Spleen (tissue), 11 donors: Measurements from ENCODE around the gene PHRF1. TPM values are rescaled to one million over a fixed set of nuclear protein-coding genes. Genes with fewer than 3 reads are reported as not detected.
"Not testable (repeated sequence)": the region's sequence is repeated elsewhere in the genome, so short reads cannot be mapped to it uniquely, and the experiment has no call there.

Experiments
- DNase-seq: peaks from one replicate; pipeline ENCODE4 v3.0.0-alpha.2; 2020
- H3K27ac ChIP-seq, 8 donors: fragments of 200-600 bp; sonication (generic) in 7 of 8; 1 replicate in 4 of 8; 2 replicates in 4 of 8; pipeline versions ENCODE4 v1.5.0 to v1.8.0; 2016 to 2021; ENCODE audit warnings: inconsistent platforms in 4 of 8, mild to moderate bottlenecking in 4 of 8, moderate library complexity in 1 of 8
- H3K27me3 ChIP-seq, 7 donors: fragments of 200-600 bp; sonication (generic) in 6 of 7; replicated peaks in 1 of 7; 1 replicate in 4 of 7; 2 replicates in 3 of 7; pipeline versions ENCODE4 v1.5.0 to v1.8.0; 2016 to 2021; ENCODE audit warnings: inconsistent platforms in 3 of 7, mild to moderate bottlenecking in 1 of 7
- H3K36me3 ChIP-seq, 6 donors: fragments of 200-600 bp; sonication (generic) in 5 of 6; 1 replicate in 4 of 6; 2 replicates in 2 of 6; pipeline versions ENCODE4 v1.5.0 to v1.8.0; 2016 to 2021; ENCODE audit warnings: inconsistent platforms in 2 of 6
- H3K4me1 ChIP-seq, 6 donors: fragments of 200-600 bp; sonication (generic) in 5 of 6; 1 replicate in 3 of 6; 2 replicates in 3 of 6; pipeline versions ENCODE4 v1.5.0 to v1.8.0; 2016 to 2021; ENCODE audit warnings: inconsistent platforms in 3 of 6
- H3K4me3 ChIP-seq, 8 donors: fragments of 200-600 bp; sonication (generic) in 7 of 8; 1 replicate in 4 of 8; 2 replicates in 4 of 8; pipeline versions ENCODE4 v1.5.0 to v1.8.0; 2016 to 2021; ENCODE audit warnings: inconsistent platforms in 4 of 8, mild to moderate bottlenecking in 4 of 8, moderate library complexity in 2 of 8
- H3K9me3 ChIP-seq, 8 donors: fragments of 200-600 bp; sonication (generic) in 7 of 8; 1 replicate in 4 of 8; 2 replicates in 4 of 8; pipeline versions ENCODE4 v1.5.0 to v1.8.0; 2016 to 2021; ENCODE audit warnings: inconsistent platforms in 4 of 8
- CTCF ChIP-seq, 11 experiments: fragments of 200-600 bp in 7 of 11; fragments of 450-650 bp in 4 of 11; sonication (generic) in 4 of 11; IDR thresholded peaks in 8 of 11; conservative IDR thresholded peaks in 3 of 11; 1 replicate in 7 of 11; 2 replicates in 4 of 11; pipeline versions ENCODE4 v1.4.0 to v1.8.0; 2016 to 2021; ENCODE audit warnings: antibody characterized with exemption in 11 of 11, inconsistent platforms in 4 of 11, mild to moderate bottlenecking in 1 of 11
- POLR2A ChIP-seq, 3 donors: fragments of 450-650 bp; IDR thresholded peaks; one replicate each; pipeline ENCODE4 v1.5.1; 2017; ENCODE audit warnings: antibody characterized with exemption in 3 of 3, mild to moderate bottlenecking in 1 of 3
- POLR2AphosphoS5 ChIP-seq, 3 donors: sonication (generic); formaldehyde crosslinking; IDR thresholded peaks; one replicate each; pipeline ENCODE4 v1.5.1; 2017; ENCODE audit warnings: antibody characterized with exemption in 3 of 3
- WGBS, 5 donors: extraction: QIAGEN DNeasy Blood & Tissue Kit in 3 of 5; methylation state at CpG; one replicate each; pipeline versions ENCODE4 v1.1.5 to v1.1.7; 2013 to 2018; 5-methylcytosine and 5-hydroxymethylcytosine counted together
- intact Hi-C: fragments of 100-400 bp; cut with DNase I; formaldehyde crosslinking; loops from one replicate; pipeline ENCODE4 v1.15.0; 2023; ENCODE audit warnings: low total_unique reads
- polyA plus RNA-seq, 3 donors: library from polyadenylated mRNA; stranded (reverse); fragments of 200-250 nt; gene quantifications; one replicate each; pipeline ENCODE4 v1.2.1, GENCODE V29; 2013
- total RNA-seq, 7 donors: library from RNA; depleted of rRNA in 3 of 7; stranded (reverse); fragments of >200 nt in 3 of 7; fragmentation: NEBNext Ultra II Directional in 4 of 7; extraction: Animal tissue kit (Norgen Biotek cat#: 25700) in 4 of 7; gene quantifications; one replicate each; pipeline versions ENCODE4 v1.1.0 to v1.2.1, GENCODE V29; 2016 to 2021
- donor health status: healthy with polysubstance abuse.
- donor health status: DM: no; HTN: no; CAD: no; lungs with moderate emphysema.
- donor health status: DM: no; HTN: no; CAD: no.
- donor health status: Bipolar disorder and iron deficiency.
- donor health status: healthy.
- donor health status: DM: no; HTN: no; CAD: no.
- donor health status: DM: yes; HTN: yes; CAD: no.

PHRF1 gene
- total and polyA plus RNA-seq, 10 donors: 7.3 to 41.5 (median 30.6) TPM

GRCh38 chr11:571802-572185, 4.5 kb upstream of the PHRF1 start:
- Histone ChIP-seq H3K27ac (no peak overlapping the region), H3K27me3 (peaks cover 0 to 39% (median 14%) of the 10 kb centered on the region in 7 donors), H3K36me3 (no peaks in the 10 kb centered on the region), H3K9me3 (no peaks in the 10 kb centered on the region), H3K4me1 (peaks cover 5 to 43% (median 29%) of the 10 kb centered on the region in 6 donors), H3K4me3 (no peak overlapping the region)
- intact Hi-C loops: no loop called here
- DNase-seq: no peak
- no peak for TF ChIP-seq POLR2A (IDR thresholded peaks at IDR 0.05)
- WGBS, 5 donors: 69 to 86% (median 80%) methylated on average over 5 to 8 of the region's 8 CpGs

GRCh38 chr11:573146-573759, 3.0 kb upstream of the PHRF1 start:
- peak; percentile 80 for DNase-seq
- H3K27me3 ChIP-seq: peaks cover 0 to 34% (median 14%) of the 10 kb centered on the region in 7 donors
- no peak overlapping the region for H3K4me3 ChIP-seq
- no peak overlapping the region for H3K27ac ChIP-seq
- peaks cover 18 to 49% (median 39%) of the 10 kb centered on the region in 6 donors for H3K4me1 ChIP-seq
- TF ChIP-seq POLR2A (IDR thresholded peaks at IDR 0.05): no peak
- TF ChIP-seq CTCF (IDR thresholded peaks at IDR 0.05 in 8 of 11, conservative IDR thresholded peaks at IDR 0.05 in 3 of 11): no peak
- TF ChIP-seq POLR2AphosphoS5 (IDR thresholded peaks at IDR 0.05): no peak
- WGBS, 5 donors: 91 to 95% (median 93%) methylated on average over 14 to 16 of the region's 16 CpGs
- H3K36me3 ChIP-seq: peaks cover 0 to 2% (median 0%) of the 10 kb centered on the region in 6 donors
- intact Hi-C loops: no loop called here
- no peaks in the 10 kb centered on the region for H3K9me3 ChIP-seq

GRCh38 chr11:574031-574570, 2.2 kb upstream of the PHRF1 start:
- Histone ChIP-seq H3K27ac (peak overlapping the region in 2 of 8 donors; percentile 11 to 15), H3K4me3 (peak overlapping the region in 3 of 8 donors; percentile 82 to 94 (median 91)), H3K36me3 (peaks cover 0 to 11% (median 0%) of the 10 kb centered on the region in 6 donors), H3K27me3 (peaks cover 0 to 26% (median 14%) of the 10 kb centered on the region in 7 donors), H3K4me1 (peaks cover 24 to 54% (median 44%) of the 10 kb centered on the region in 6 donors)
- DNase-seq: peak; percentile 74
- H3K9me3 ChIP-seq, intact Hi-C loops: not testable (repeated sequence)
- WGBS, 5 donors: 51 to 61% (median 56%) methylated on average over 14 of the region's 14 CpGs

- H3K4me3 ChIP-seq: peak overlapping the region; percentile 52 to 94 (median 79)
- peak; percentile 84 for DNase-seq
- intact Hi-C loops: no loop called here
- peaks cover 0 to 19% (median 14%) of the 10 kb centered on the region in 7 donors for H3K27me3 ChIP-seq
- peaks cover 25 to 54% (median 44%) of the 10 kb centered on the region in 6 donors for H3K4me1 ChIP-seq
- 21 to 28% (median 24%) methylated on average over 25 of the region's 25 CpGs for WGBS, 5 donors
- H3K36me3 ChIP-seq: peaks cover 0 to 15% (median 0%) of the 10 kb centered on the region in 6 donors
- TF ChIP-seq POLR2AphosphoS5 (IDR thresholded peaks at IDR 0.05) (no peak), CTCF (IDR thresholded peaks at IDR 0.05 in 8 of 11, conservative IDR thresholded peaks at IDR 0.05 in 3 of 11) (no peak), POLR2A (IDR thresholded peaks at IDR 0.05) (no peak)
- H3K9me3 ChIP-seq: no peaks in the 10 kb centered on the region
- H3K27ac ChIP-seq: peak overlapping the region in 2 of 8 donors; percentile 47 to 63
Observed at GRCh38 chr11:574632-575312, 1.5 kb upstream of the PHRF1 start.
